ENCODE data around the gene SLITRK4. TPM values are rescaled to one million over a fixed set of nuclear protein-coding genes. Genes with fewer than 3 reads are reported as not detected.

SLITRK4 gene
- total RNA-seq, 1 donor from 2014 or later, result 8.1 TPM

Other genes with a start within 250 kb of the SLITRK4 start
- gene SPANXN3, start 118.6 kb downstream of the SLITRK4 start, total RNA-seq, result not detected
- gene SPANXN2, start 84.7 kb upstream of the SLITRK4 start, total RNA-seq, result not detected
- gene UBE2NL, start 248.0 kb upstream of the SLITRK4 start, total RNA-seq, result not detected

Measured in tongue (tissue), 1 donor.